Right kidney (tissue), 1 donor: ENCODE results near the gene CCNE1.
"Not testable (repeated sequence)": the region's sequence is repeated elsewhere in the genome, so short reads cannot be mapped to it uniquely, and the experiment has no call there.

Source experiments
- DNase-seq: peaks from one replicate; pipeline ENCODE4 v3.0.0-alpha.2; 2016

CCNE1 gene

DNA sequence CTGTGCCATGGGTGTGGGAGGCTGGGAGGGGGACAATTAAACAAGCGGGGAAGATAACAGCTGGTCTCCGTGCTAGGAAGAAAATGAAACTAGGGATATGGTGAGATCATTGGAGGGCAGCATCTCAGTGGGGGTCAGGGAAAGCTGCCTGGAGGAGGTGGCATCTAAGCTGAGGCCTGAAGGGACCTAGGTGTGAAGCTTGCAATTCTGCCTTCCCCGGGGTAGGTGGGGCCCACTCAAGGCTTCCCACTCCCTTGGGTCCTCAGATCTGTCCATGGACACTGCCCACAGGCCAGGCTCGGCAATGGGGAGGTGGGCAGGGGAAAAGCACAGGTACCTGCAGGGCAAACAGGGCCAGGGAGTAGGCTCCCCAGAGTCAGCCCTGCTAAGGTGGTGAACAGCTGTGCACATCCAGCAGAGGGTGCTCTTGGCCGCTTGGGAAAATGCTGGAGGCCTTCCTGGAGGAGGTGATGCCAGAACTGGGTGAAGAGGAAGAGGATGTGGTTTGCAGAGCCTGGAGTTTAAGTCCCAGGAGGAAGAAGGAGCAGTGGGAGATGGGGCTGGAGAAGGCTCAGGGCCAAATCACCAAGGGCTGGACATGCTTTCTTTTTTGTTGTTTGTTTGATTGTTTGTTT lies 25.7 kb upstream of the CCNE1 start:
- DNase-seq: no peak

DNA sequence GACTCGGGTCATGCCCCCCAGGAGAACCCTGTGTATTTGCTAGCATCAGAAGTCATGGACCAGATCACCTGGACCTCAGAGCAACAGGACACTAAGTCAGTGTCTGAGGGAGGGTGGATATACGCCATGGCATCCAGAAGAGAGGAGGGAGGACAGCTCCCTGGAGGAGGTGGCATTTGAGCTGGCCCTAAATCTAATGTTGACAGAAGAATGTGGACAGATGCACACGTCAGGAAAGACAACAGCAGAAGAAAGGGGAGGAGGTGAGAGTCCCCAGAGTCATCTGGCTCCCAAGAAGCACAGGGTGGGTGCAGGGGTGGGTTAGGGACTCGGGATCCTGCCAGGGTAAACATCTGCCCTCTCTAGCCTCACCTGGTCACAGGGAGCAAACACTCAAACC lies 24.5 kb upstream of the CCNE1 start:
- no peak for DNase-seq

DNA sequence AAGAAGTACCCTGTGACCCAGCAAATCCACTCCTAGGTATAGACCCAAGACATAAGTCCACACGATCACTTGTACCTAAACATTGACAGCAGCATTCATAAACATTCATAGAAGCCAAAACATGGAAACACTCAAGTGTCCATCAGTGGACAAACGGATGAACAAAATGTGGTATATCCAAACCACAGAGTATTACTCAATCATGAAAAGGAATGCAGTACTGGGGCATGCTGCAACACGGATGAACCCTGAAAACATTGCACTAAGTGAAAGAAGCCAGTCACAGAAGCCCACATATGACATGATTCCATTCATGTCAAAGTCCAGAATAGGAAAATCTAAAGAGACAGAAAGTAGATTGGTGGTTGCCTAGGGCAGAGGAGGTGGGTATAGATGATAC lies 22.8 kb upstream of the CCNE1 start:
- no peak for DNase-seq

DNA sequence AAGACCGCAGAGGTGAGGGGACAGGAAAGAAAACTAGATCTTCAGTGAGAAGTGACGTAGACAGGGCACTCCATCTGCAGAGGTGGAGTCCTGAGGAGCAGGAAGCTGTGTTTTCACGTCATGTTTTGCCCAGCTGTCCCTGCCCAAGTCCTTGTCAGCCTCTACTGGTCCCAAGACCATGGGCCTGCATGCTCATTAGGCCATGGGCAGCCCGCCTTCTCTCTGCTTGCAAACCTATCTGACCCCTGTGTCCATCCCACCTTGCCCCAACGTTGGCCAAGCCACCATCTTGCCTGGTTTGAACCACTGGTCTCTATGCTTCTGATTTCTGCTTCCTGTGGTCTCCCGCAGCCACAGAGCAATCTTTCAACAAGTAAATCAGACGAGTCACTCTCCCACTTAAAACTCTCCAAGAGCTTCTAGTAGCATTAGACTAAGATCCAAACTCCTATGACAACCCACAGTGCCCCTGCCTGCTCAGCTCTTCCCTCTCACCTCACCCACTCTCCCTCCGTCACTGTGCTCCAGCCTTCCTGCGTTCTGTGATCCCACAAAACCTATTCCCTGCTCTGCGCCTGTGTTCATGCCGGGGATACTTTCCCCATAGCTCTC lies 18.6 kb upstream of the CCNE1 start:
- DNase-seq: no peak

DNA sequence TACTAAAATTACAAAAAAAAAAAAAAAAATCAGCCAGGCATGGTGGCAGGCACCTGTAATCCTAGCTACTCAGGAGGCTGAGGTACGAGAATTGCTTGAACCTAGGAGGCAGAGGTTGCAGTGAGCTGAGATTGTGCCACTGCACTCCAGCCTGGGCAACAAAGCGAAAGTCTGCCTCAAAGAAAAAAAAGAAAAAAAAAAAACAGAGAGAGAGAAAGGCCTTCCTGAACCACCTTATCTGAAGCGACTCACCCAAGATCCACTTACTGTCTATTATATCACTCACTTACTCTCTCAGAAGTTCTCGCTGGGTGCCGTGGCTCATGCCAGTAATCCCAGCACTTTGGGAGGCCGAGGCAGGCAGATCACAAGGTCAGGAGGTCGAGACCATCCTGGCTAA lies 17.3 kb upstream of the CCNE1 start:
- not testable (repeated sequence) for DNase-seq

DNA sequence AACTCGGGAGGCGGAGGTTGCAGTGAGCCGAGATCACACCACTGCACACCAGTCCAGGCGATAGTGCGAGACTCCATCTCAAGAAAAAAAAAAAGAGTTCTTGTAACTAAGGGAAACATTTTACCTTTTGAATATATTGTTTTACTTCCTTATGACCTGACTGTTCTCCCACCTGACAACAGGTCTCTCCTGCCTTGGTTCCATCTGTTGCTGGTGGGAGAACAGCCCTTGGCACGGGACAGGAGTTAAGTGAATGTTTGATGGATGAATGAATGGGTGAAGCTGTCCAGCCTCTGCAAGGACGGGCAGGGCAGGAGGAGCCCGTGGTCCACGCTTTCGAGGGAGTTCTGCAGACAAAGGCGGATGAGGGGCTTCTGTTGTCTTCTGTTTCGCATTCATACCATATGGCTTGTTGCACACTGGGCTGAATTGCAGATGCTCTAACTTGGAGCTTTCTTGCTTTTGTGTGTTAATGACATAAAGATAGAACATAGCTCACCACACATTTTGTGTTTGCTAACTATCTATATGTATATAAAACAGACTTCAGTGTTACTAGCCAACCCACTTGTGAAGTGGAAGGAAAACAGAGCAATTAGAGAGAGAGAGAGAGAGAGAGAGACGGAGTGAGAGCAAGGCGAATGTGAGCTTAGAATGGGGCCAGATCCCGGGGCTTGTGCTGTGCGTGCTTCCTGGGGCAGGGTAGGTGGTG lies 16.2 kb upstream of the CCNE1 start:
- no peak for DNase-seq

DNA sequence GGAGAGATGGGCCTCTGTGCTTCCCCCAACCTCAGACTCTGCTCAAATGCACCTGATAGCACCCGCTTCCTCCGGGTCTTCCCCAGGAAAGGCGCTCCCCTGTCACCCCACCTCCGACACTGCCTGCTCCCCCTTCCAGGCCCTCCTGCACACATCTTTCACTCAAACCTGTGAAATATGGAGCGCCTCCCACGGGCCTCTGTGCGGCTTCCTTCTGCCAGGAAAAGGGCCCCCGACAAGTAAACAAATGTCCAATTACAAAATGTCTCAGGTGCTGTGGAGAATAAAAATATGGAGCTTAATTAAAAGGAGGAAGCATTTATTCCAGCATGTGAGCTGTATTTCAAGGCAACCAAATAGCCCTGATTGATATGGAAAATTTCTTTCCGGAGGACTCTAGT lies 15.6 kb upstream of the CCNE1 start:
- DNase-seq: no peak

DNA sequence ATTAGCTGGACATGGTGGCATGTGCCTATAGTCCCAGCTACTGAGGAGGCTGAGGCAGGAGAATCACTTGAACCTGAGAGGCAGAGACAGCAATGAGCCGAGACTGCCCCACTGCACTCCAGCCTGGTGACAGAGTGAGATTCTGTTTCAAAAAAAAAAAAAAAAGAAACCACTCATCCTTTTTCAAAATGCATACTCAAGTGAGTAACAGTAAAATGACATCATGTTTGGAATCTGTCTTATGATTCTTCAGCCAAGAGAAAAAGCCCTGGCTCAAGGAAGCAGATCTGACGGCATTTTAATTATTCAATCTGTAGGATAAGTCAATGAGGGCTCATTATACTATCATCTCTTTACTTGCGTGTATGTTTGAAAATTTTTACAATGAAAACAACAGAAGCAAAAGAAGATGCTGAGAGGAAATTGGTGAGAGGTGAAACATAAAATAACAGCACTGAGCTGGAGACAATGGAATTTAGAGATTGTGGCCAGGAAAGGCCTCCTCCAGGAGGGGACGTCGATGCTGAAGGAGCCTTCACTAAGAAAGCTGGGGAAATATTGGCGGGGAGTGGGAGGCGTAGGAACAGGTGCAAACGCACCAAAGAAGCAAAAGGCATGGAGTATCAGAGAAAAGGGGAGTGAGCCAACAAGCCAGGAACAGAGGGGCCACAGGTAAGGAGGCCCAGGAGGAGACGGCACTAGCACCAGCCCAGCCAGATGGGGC lies 12.9 kb upstream of the CCNE1 start:
- no peak for DNase-seq

DNA sequence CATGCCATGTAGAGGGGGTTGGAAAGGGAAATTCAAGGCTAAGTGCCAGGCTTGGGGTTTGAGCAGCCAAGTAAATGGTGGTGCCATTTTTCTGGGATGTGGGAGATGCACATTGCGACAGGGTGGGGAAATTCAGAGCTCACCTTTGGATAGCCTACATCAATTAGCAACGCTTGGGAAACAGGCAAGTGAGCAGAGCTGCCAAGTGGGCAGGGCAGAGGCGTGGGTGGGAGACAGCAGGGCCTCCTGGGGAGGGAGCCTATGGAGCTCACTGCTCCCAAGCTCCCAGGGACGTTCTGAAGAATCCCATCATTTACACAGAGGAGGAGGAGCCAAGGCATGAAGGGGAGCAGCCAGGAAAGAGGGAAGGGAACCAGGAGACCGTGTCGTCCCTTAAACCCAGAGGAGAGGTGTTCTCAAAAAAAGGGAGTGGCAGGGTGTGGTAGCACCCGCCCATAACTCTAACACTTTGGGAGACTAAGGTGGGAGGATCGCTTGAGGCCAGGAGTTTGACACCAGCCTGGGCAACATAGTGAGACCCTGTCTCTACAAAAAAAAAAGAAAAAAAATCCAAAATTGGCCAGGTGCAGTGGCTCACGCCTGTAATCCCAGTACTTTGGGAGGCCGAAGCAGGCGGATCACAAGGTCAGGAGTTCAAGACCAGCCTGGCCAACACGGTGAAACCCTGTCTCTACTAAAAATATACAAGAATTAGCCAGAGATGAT lies 11.5 kb upstream of the CCNE1 start:
- DNase-seq: no peak

DNA sequence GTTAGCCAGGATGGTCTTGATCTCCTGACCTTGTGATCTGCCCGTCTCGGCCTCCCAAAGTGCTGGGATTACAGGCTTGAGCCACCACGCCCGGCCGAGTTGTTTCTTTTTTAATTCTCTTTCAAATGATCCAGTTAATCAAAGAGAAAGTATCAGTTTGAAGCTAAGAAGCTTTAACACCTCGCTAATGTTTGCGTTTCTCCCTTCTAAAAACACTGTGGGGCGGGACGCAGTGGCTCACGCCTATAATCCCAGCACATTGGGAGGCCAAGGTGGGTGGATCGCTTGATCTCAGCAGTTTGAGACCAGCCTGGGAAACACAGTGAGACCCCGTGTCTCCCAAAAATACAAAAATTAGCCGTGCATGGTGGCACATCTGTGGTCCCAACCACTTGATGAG lies 7.8 kb upstream of the CCNE1 start:
- DNase-seq: not testable (repeated sequence)

DNA sequence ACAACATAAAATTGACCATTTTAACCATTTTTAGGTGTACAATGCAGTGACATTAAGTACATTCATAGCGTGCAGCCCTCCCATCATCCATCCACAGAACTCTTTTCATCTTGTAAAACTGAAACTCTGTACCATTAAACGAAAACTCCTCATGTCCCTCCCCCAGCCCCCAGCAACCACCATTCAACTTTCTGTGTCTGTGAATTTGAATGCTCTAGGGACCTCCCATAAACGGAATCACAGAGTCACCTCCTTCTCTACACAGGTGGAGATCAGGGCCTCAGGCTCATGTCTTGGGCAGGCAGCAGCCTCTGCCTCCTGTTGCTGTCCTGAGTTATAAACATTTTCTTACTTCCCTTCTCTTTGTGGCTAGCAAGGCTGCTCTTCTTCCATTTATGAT lies 7.3 kb upstream of the CCNE1 start:
- no peak for DNase-seq

DNA sequence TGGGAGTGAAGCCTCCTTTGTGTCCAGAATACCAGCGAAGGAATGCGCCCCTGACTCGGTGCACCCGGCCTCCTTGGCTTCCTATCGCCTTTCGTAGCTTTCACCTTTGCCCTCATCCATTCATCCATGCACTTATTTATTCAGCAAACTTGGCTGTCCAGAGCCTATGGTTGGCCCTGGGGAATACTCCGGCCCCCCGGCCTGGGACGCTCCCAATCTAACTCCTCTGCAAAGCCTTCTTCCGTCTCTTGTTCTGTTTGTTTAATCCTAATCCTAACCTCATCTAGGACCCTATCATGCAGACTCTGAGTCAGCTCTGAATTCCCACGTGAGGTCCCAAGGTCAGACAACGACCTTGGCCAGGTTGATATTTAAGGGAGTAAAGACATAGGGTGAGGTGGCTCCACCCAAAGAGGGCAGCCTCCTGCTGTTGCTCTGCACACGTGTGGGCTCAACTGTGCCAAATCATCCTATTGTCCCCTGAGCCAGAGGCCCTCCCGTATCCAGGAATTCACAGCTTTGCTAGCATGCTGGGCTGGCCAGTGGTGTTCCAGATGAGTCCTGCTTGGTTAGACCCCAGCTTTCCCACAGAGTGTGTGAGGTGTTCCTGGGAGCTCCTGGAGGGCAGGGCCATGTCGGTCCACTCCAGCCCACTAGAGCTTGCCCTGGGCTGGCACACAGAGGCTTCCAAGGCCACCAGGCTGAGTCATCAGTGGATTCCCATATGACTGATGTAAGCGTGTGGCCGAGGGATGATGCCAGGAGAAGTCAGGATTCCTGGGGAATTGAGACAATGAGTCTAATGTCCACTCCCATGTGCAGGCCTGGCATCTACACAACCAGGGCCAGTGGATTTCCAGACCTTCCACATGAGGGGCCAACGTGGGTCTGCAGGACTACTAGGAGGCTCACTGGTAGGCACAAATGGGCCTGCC lies 6.5 kb upstream of the CCNE1 start:
- peak; percentile 10 for DNase-seq

DNA sequence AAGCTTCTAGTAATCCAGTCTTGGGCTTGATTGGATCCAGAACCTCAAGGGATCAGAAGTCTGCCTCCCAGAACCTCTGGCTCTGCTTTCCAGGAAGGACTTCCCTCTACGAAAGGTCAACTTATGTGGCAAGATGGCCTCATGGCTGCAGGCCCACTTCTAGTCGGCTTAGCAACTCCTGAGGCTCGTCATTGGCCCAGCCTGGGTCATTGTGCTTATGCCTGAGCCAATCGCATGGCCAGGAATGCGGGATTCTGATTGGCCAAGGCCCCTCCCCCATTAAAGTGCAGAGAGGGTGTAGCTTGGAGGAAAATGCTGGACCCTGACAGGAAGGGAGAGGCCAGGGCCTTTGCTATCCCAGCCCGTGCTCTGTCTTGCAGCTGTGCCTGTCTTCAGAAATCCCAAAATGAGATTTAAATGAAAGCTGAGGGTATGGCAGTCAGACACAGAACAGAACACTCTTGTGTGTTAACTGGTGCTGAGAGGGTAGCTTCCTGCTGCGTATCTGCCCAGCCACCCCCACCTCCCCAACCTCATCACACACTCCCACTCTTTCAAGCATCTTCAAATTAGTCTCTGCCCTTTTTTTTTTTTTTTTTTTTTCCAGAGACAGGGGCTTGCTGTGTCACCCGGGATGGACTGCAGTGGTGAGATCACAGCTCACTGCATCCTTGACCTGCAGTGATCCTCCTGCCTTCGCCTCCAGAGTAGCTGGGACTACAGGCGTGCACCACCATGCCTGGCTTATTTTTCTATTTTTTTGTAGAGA lies 5.5 kb upstream of the CCNE1 start:
- no peak for DNase-seq

DNA sequence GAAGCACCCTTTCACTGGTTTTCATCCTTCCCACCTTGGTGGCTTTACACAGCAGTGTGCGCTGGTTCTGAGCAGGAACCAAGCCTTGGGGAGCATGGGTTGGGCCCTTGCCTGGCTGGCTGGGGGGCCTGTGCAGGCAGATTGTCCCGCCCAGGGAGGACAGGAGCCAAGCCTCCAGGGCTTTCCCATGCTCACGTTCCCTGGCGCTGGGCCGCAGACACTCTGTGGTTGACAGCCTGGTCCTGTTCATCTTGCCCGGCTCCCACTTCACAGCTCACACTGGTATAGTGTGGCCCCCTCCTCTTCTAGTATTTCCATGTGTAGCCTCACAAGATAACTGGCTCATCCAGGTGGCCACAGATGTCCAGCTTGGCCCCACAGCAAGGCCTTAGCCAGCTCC lies 4.6 kb upstream of the CCNE1 start:
- DNase-seq: no peak

DNA sequence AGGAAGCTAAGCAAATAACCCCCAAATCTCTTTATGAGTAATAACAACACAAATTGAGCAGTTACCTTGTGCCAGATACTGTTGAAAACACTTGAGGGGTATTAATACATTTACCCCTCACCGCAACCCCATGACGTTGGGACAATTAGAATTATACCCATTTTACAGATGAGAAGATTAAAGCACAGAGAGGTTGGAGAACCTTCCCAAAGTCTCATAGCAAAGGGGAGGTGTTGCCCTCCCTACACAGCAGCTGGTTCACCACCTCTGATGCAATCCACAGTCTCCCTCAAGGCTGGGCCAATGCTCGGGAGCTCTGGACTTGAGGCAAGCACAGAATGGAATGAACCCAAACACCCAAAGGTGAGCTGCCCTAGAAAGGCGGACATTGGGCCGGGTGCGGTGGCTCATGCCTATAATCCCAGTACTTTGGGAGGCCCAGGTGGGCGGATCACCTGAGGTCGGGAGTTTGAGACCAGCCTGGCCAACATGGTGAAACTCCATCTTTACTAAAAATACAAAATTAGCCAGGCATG lies 3.9 kb upstream of the CCNE1 start:
- no peak for DNase-seq

DNA sequence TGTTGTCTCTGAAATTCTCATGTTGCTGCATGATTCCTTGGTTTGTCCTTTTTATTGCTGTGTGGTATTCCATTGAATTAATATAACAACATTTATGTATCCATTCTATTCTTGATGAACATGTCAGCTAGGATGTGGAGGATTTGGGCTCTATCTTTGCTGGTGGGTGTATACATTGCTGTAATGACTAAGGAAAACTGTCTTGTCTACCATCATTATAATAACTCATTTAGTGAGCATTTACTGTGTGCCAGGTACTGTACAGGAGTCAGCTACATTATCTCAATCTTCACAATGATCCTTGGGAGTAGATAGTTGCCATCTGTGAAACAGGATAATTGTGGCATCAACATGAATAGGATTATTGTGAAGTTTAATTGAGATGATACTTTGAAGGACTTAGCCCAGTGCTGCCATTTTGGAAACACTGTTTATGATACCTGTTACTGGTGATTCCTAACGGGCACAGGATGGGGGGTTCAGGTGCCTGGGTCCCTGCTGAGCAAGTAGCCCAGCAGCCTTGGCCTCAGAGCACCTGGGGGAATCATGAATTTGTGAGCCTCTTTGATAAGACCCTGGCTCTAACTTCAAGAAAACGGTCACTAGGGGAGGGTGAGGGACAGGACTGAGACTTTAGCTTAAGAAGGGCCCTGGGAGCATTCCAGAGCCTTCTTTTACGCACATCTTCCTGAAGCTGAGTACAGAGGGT lies 1.8 kb upstream of the CCNE1 start:
- no peak for DNase-seq

DNA sequence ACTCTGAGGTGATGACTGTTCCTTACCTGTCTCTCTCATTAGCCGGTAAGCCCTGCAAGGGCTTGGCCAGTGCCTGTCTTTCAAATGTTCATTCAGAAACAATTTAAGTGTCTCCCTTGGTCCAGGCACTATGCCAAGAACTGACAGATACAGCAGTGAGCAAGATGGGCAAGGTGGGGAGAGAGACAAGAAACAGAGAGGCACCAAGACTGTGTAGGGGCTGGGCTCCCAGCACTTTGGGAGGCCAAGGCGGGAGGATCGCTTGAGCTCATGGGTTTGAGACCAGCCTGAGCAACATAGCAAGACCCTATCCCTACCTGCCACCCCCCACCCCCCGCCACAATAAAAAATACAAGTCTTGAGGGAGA lies 1.3 kb upstream of the CCNE1 start:
- no peak for DNase-seq

DNA sequence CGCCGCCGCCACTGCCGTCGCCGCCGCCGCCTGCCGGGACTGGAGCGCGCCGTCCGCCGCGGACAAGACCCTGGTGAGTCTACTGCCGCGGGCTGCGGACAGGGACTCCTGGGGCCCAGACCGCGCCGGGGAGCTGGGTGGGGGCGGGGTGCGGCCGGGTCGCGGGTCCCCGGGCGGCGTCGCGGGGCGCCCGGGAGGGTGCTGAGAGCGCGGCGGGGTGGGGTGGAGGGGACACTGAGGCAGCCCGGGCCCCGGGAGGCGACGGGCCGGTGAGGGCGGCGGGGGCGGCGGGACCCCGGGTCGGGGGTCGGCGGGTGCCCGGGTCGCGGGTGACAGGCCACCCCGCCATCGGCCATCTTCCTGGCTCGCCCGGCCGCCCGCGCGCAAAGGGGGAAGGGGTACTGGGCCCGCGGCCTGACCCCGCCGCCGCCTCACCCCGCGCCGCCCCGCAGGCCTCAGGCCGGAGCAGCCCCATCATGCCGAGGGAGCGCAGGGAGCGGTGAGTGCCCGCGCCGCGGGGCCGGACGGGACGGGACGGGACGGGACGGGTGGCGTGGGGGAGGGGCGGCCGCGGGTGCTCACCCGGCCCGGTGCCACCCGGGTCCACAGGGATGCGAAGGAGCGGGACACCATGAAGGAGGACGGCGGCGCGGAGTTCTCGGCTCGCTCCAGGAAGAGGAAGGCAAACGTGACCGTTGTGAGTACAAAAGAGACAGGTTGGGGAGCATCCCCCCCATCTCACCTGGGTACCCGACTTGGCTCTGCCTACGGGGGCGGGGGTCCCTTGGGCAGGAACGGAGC lies 489 bp downstream of the CCNE1 start:
- DNase-seq: peak; percentile 33

DNA sequence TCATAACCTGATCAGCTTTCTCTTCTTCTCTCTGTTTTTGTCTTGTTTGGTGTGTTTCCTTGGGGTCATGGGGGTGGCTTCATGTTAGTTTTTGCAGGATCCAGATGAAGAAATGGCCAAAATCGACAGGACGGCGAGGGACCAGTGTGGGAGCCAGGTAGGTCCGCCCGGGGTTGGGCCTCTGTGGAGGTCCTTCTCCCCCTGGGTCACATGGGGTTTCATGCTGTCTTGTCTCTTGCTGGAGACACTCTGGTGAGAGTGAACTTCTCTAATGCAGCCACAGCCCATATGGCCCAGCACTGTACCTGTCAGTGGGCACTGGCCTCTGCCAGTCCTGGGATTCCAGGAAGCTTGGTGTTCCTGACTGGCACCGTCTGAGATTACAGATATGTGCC lies 1.1 kb downstream of the CCNE1 start:
- no peak for DNase-seq
